Right cardiac atrium (tissue), 5 donors: ENCODE data around the gene TVP23C. TPM values are rescaled to one million over a fixed set of nuclear protein-coding genes. Genes with fewer than 3 reads are reported as not detected.
A peak's percentile ranks its signal among the peaks of the same experiment; 100 is the strongest.

Experiments
- ATAC-seq, 2 donors: fragments of 200-7000 bp; cut with Tn5 transposase; one replicate each; pipeline versions ENCODE4 v1.8.0 to v1.9.1; 2020; ENCODE audit warnings: moderate library complexity in 2 of 2, mild to moderate bottlenecking in 1 of 2
- DNase-seq, 3 donors: peaks; one replicate each; pipeline ENCODE4 v3.0.0-alpha.2; 2020
- H3K27ac ChIP-seq: one replicate; pipeline ENCODE4 v1.5.1; 2013; ENCODE audit warnings: mild to moderate bottlenecking, low read length, control low read depth, moderate library complexity
- H3K27me3 ChIP-seq: one replicate; pipeline ENCODE4 v1.6.1; 2013; ENCODE audit not compliant: control insufficient read depth, insufficient read depth
- H3K4me1 ChIP-seq: one replicate; pipeline ENCODE4 v1.6.1; 2013; ENCODE audit warnings: low read length; ENCODE audit not compliant: control insufficient read depth, insufficient read depth
- H3K4me3 ChIP-seq: one replicate; pipeline ENCODE4 v1.5.1; 2013; ENCODE audit warnings: low read length, control low read depth
- H3K9me3 ChIP-seq: one replicate; pipeline ENCODE4 v1.6.1; 2013; ENCODE audit warnings: low read length; ENCODE audit not compliant: control insufficient read depth
- WGBS: extraction: QIAGEN DNeasy Blood & Tissue Kit; methylation state at CpG from one replicate; pipeline ENCODE4 v1.1.7; 2013; 5-methylcytosine and 5-hydroxymethylcytosine counted together
- intact Hi-C, 4 donors: fragments of 100-400 bp; cut with DNase I; formaldehyde crosslinking; loops; one replicate each; pipeline versions ENCODE4 v1.11.0 to v1.14.0; 2022 to 2023
- polyA plus RNA-seq: library from polyadenylated mRNA; stranded (reverse); fragments of 200-250 nt; gene quantifications from one replicate; pipeline ENCODE4 v1.2.3, GENCODE V29; 2013
- total RNA-seq, 4 donors: library from RNA; stranded (reverse); fragmentation: NEBNext Ultra II Directional; extraction: Animal tissue kit (Norgen Biotek cat#: 25700); gene quantifications; one replicate each; pipeline ENCODE4 v1.2.1, GENCODE V29; 2021
- donor health status: healthy with polysubstance abuse.
- donor health status: DM: no; HTN: yes; CAD: no.
- donor health status: DM: no; HTN: no; CAD: no.
- donor health status: DM: no; HTN: yes; CAD: no; lungs with severe emphysema.
- donor health status: DM: yes; HTN: yes; CAD: no.

Gene TVP23C
- total and polyA plus RNA-seq, 5 donors, result 3.5 to 9.0 (median 5.8) TPM

DNA sequence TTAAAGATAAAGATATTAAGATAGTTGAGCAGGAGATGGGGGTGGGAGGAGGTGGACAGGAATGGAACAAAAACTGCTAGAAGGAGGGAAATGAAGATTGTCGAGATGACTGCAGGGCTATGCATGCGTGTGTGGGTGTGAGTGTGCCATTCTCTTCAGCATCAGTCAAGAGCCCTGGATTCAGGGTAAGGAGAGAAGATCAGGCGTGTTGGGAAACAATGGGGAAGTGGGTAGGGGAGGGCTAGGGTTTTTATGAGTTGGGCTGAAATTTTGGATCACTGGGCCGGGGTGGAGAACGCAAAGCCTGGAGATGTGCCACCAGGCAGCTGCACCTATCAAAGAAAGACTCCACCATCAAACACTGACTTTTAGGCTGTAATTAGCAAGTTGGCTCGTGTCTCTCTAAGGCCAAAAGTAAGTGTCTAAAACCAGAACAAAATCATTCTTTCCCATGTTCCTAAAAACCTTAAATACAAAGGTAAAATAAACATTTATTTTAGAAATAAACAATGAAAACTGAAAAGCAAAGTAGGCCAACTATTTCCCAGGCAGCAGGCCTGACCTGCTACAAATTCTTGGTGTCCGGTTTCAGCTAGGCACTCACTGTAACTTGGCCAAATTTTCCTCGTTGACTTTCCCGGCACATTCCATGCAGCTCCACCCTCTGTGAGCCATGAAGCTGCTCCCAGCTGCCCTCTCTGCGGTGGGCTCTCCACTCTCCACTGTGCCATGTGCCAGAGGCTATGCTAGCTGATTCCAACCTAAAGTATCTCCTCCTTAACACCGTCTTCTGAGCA, 100.1 kb downstream of the TVP23C start:
- Histone ChIP-seq H3K27ac (peak overlapping the region; percentile 50), H3K4me3 (no peak overlapping the region), H3K27me3 (no peaks in the 10 kb centered on the region), H3K9me3 (no peaks in the 10 kb centered on the region), H3K4me1 (peaks cover 17% of the 10 kb centered on the region)
- ATAC-seq, result peak; percentile 81 to 84
- peak; percentile 41 to 76 (median 64) for DNase-seq
- intact Hi-C loops, result no loop called here
- 39% methylated on average over 11 of the region's 11 CpGs for WGBS

DNA sequence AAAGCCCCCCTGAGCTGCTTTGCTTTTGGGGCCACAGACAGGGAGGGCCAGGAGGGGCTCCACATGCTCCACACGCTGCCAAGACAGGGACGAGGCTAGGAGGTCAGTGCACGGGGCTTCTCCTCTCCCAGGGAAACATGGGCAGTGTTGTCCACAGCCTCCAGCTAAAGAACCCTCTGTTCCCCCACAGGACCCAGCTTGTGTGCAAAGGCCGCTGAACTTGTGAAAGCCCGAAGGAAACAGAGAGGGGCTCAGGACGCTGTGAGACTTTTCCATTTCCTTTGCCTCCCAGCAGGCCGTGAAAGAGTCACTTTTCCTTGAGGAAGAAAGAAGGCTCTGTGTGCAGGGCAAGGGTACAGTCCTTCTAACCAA, 105.6 kb downstream of the TVP23C start:
- Histone ChIP-seq H3K27me3 (no peaks in the 10 kb centered on the region), H3K27ac (peak overlapping the region; percentile 68), H3K4me1 (peaks cover 13% of the 10 kb centered on the region), H3K4me3 (no peak overlapping the region), H3K9me3 (no peaks in the 10 kb centered on the region)
- peak; percentile 48 to 72 for ATAC-seq
- 43% methylated on average over 7 of the region's 7 CpGs for WGBS
- intact Hi-C loops, result no loop called here
- peak in 2 of 3 donors; percentile 60 to 70 for DNase-seq

DNA sequence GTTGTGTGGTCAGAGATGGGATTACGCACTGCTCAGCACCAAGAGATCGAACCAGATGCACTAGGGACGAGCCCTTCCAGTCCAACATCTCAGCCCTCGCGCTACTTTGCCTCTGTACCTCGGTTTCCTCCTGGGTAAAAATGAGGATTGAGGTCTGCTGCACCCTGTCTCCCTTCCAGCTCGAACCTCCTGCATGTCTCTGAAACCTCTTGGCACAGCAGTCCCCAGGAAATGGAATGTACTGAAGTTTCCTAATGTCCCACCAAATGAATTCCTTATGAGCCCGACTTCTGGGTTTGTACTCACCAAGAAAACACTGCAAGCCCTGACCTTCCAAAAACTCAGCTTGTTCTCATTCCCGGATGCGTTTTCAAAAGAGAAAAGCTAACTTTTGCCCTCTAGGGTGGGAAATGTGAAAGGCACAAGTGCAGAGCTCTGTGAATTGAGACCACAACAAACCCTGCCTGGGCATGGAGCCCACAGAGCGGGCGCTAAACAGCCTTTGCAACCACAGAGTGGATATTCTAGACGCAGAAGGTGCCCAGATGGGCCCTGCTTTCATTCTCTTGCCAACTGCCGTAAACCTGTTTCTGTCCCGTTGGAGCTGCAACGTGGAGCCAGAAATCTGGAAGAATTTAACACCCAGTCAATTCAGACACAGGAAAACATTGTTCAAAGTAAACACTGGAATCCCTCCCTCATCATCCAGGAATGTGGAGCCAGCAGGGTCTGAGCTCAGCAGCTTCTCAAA, 106.1 kb downstream of the TVP23C start:
- Histone ChIP-seq H3K27me3 (no peaks in the 10 kb centered on the region), H3K9me3 (no peaks in the 10 kb centered on the region), H3K4me1 (peaks cover 13% of the 10 kb centered on the region), H3K27ac (peak overlapping the region; percentile 76), H3K4me3 (no peak overlapping the region)
- intact Hi-C loops, result no loop called here
- ATAC-seq (peak; percentile 76 to 78), DNase-seq (peak; percentile 61 to 88 (median 85))
- 42% methylated on average over 16 of the region's 16 CpGs for WGBS

DNA sequence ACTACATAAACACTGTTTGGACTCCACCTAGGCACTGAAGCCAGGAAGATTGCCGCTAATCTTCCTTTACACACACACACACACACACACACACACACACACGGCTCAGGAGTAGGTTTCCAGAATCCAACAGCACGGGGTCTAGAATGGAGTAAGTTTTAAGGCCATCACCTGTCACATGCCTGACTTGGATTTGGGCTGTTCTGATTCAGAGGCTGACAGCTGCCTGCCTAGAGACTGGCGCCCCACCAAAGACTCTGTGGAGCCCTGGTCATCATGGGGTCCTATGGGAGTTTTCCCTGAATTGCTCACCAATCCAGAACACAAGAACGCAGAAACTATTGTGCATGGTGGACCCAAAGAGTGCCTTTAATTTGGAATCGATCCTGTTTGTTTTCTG, 106.8 kb downstream of the TVP23C start:
- Histone ChIP-seq H3K4me3 (no peak overlapping the region), H3K4me1 (peaks cover 13% of the 10 kb centered on the region), H3K9me3 (no peaks in the 10 kb centered on the region), H3K27me3 (no peaks in the 10 kb centered on the region), H3K27ac (peak overlapping the region; percentile 76)
- 75% methylated on average over 6 of the region's 6 CpGs for WGBS
- DNase-seq (peak in 1 of 3 donors; percentile 61), ATAC-seq (peak in 1 of 2 donors; percentile 36)
- intact Hi-C loops, result no loop called here

DNA sequence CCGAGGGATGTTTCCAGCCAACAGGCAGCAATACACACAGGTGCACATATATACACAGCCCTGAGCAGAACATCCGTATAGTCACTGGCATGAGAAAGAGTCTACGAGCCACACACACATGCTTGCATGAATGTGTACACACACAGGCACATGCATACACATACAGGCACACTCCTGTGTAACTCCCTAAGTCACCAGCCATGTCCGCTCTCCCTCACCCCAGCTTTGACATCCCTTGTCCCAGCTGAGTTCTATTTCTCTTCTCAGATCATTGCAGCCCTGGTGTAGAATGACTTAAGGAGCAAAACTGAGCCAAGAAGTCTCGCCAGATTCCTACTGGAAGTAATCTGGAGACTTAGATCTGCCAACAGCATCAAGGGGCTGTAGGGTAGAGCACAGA, 108.9 kb downstream of the TVP23C start:
- Histone ChIP-seq H3K4me1 (peaks cover 12% of the 10 kb centered on the region), H3K27me3 (no peaks in the 10 kb centered on the region), H3K4me3 (no peak overlapping the region), H3K27ac (no peak overlapping the region), H3K9me3 (no peaks in the 10 kb centered on the region)
- DNase-seq, result no peak
- intact Hi-C loops, result no loop called here
- no peak for ATAC-seq
- WGBS, result 92% methylated on average over 5 of the region's 5 CpGs

DNA sequence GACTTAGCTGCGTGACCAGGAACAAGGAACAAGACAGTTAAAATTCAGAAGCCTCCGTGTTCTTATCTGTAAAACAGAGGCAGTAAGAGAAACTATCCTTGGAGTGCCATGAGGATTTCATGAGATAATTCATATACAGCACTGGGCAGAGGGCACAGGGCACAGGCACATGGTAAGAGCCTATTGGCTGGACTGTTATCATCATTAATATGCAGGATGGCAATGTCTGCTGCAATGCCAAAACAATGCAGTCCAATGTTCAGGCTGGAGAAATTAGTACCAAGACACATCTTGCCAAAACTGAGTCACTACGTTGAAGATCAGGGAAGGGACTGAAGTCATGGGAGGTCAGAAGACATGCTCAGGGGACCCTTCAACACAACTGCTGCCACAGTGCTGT, 109.5 kb downstream of the TVP23C start:
- peaks cover 14% of the 10 kb centered on the region for H3K4me1 ChIP-seq
- DNase-seq, result no peak
- no peaks in the 10 kb centered on the region for H3K27me3 ChIP-seq
- 62% methylated on average over 3 of the region's 3 CpGs for WGBS
- no peak overlapping the region for H3K4me3 ChIP-seq
- intact Hi-C loops, result no loop called here
- H3K27ac ChIP-seq, result no peak overlapping the region
- H3K9me3 ChIP-seq, result no peaks in the 10 kb centered on the region
- ATAC-seq, result no peak

DNA sequence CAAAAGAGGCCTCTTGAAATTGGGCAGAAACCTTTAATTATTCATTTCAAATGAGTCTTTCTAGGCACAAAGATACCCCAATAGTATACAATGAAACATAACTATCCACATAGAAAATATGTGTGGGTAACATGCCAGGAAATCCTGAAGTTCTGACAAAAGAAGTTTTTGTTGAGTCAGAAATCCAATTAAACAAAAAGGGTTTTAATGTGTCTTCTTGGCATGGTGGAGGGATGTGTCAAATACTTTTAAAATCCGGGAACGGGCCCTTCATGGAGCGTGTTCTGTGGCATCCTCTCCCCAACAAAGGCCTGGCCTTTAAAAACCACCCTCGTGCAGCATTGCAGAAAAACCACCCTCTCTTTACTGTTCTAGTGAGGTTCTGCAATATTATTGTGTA, 110.0 kb downstream of the TVP23C start:
- Histone ChIP-seq H3K27me3 (no peaks in the 10 kb centered on the region), H3K4me1 (peaks cover 19% of the 10 kb centered on the region), H3K9me3 (no peaks in the 10 kb centered on the region), H3K4me3 (no peak overlapping the region), H3K27ac (no peak overlapping the region)
- intact Hi-C loops, result no loop called here
- WGBS, result 68% methylated on average over 4 of the region's 4 CpGs
- ATAC-seq (no peak), DNase-seq (no peak)

DNA sequence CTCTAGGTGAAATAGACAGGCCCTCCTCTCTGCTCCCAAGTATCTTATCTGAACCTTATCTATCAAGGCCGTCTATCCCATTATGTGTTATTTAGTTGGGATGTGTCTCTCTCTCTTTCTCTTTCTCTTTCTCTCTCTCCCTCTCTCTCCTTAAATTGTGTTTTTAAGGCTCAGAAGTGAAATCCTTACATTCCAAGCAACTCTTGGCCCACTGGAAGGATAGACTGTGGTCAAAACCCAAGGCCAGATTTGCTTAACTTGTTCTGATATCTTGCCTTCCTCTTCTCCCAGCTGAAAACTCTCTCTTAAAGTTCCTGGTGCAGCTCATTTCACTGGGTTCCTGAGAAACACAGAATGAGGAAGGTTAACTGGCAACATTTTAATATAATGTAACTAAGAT, 110.5 kb downstream of the TVP23C start:
- WGBS, result 45% methylated on average over 1 of the region's 1 CpG
- H3K9me3 ChIP-seq, result no peaks in the 10 kb centered on the region
- H3K4me3 ChIP-seq, result no peak overlapping the region
- DNase-seq, result no peak
- no peaks in the 10 kb centered on the region for H3K27me3 ChIP-seq
- intact Hi-C loops, result no loop called here
- H3K4me1 ChIP-seq, result peaks cover 19% of the 10 kb centered on the region
- no peak for ATAC-seq
- H3K27ac ChIP-seq, result no peak overlapping the region

Other genes with a start within 250 kb of the TVP23C start
- gene TEKT3, start 221.9 kb downstream of the TVP23C start, total RNA-seq, result under 1 TPM in 3 of 4 donors, not detected in 1; 0.53 to 0.81 (median 0.77) TPM
- gene TEKT3, start 221.9 kb downstream of the TVP23C start, polyA plus RNA-seq, result 0.32 TPM
- 1 to 10 TPM; 1.4 to 3.6 (median 2.3) TPM for gene CDRT4, start 95.9 kb downstream of the TVP23C start, total RNA-seq
- 2.7 TPM for gene CDRT4, start 95.9 kb downstream of the TVP23C start, polyA plus RNA-seq
- 1 to 10 TPM in 1 of 4 donors, under 1 TPM in 3; 0.40 to 1.1 (median 0.54) TPM for gene FBXW10B, start 56.2 kb upstream of the TVP23C start, total RNA-seq
- gene FBXW10B, start 56.2 kb upstream of the TVP23C start, polyA plus RNA-seq, result 0.70 TPM
- gene TRIM16, start 120.8 kb upstream of the TVP23C start, total RNA-seq, result 10 to 100 TPM; 19.6 to 42.0 (median 33.0) TPM
- 17.9 TPM for gene TRIM16, start 120.8 kb upstream of the TVP23C start, polyA plus RNA-seq
- 10 to 100 TPM; 17.0 to 25.4 (median 19.4) TPM for gene ZNF286A, start 136.3 kb upstream of the TVP23C start, total RNA-seq
- 13.0 TPM for gene ZNF286A, start 136.3 kb upstream of the TVP23C start, polyA plus RNA-seq
- not detected for gene TBC1D26, start 168.8 kb upstream of the TVP23C start, total RNA-seq
- not detected for gene TBC1D26, start 168.8 kb upstream of the TVP23C start, polyA plus RNA-seq